PC-9 (cell line): ENCODE results near the gene CACNA1S. TPM values are rescaled to one million over a fixed set of nuclear protein-coding genes. Genes with fewer than 3 reads are reported as not detected.

Experiments
- BruUV-seq: library from RNA; stranded (reverse); fragments of 400-500 nt; replicated peaks from 2 replicates; lab custom pipeline; 2021; lab: Mats Ljungman, UMichigan
- CTCF ChIA-PET: fragments of 300-600 bp; sonication (Branson Sonifier 250); formaldehyde crosslinking; loops from one replicate; lab custom pipeline; 2022; ENCODE audit warnings: antibody characterized with exemption; lab: Charles Lee
- POLR2A ChIA-PET: fragments of 300-600 bp; sonication (Branson Sonifier 250); formaldehyde crosslinking; loops from one replicate; lab custom pipeline; 2022; ENCODE audit warnings: antibody characterized with exemption; ENCODE audit not compliant: unreplicated experiment; lab: Charles Lee
- DNase-seq, 2 experiments: peaks; one replicate each; pipeline versions ENCODE4 v3.0.0 to v3.0.0-alpha.2; 2015 to 2022; ENCODE audit warnings: mixed read lengths in 1 of 2
- H2AFZ ChIP-seq: fragments of 200-600 bp; sonication (generic); 2 replicates; pipeline ENCODE4 v1.8.1; 2017; ENCODE audit warnings: antibody characterized with exemption
- H3F3A ChIP-seq: fragments of 200-600 bp; sonication (generic); 2 replicates; pipeline ENCODE4 v1.8.1; 2017; ENCODE audit warnings: antibody characterized with exemption, mild to moderate bottlenecking, low read depth; ENCODE audit not compliant: insufficient read depth
- H3K27ac ChIP-seq: fragments of 200-600 bp; sonication (generic); 2 replicates; pipeline ENCODE4 v1.6.1; 2016; ENCODE audit warnings: mixed run types
- H3K27me3 ChIP-seq: fragments of 200-600 bp; sonication (generic); 2 replicates; pipeline ENCODE4 v1.6.1; 2016; ENCODE audit warnings: low read depth, mixed run types; ENCODE audit not compliant: insufficient read depth
- H3K36me3 ChIP-seq: fragments of 200-600 bp; sonication (generic); 2 replicates; pipeline ENCODE4 v1.6.1; 2016; ENCODE audit warnings: low read depth, mixed run types
- H3K4me1 ChIP-seq: fragments of 200-600 bp; sonication (generic); replicated peaks from 2 replicates; pipeline ENCODE4 v1.6.1; 2016; ENCODE audit warnings: mixed run types; ENCODE audit not compliant: insufficient read depth
- H3K4me2 ChIP-seq: fragments of 200-600 bp; sonication (generic); 2 replicates; pipeline ENCODE4 v1.6.1; 2017; ENCODE audit warnings: mixed run types
- H3K4me3 ChIP-seq: fragments of 200-600 bp; sonication (generic); 2 replicates; pipeline ENCODE4 v1.6.1; 2016; ENCODE audit warnings: mixed run types
- H3K79me2 ChIP-seq: fragments of 200-600 bp; sonication (generic); 2 replicates; pipeline ENCODE4 v1.6.1; 2017; ENCODE audit warnings: low read depth, mixed run types
- H3K9me2 ChIP-seq: fragments of 200-600 bp; sonication (generic); 2 replicates; pipeline ENCODE4 v1.8.1; 2017; ENCODE audit warnings: mild to moderate bottlenecking; ENCODE audit not compliant: insufficient read depth
- H3K9me3 ChIP-seq: fragments of 200-600 bp; sonication (generic); 2 replicates; pipeline ENCODE4 v1.8.1; 2016; ENCODE audit warnings: low read depth; ENCODE audit not compliant: insufficient read depth
- H4K20me1 ChIP-seq: fragments of 200-600 bp; sonication (generic); 2 replicates; pipeline ENCODE4 v1.8.1; 2017; ENCODE audit not compliant: insufficient read depth
- EZH2 ChIP-seq: fragments of 200-600 bp; sonication (generic); IDR thresholded peaks from 2 replicates; pipeline ENCODE4 v1.8.0; 2017; ENCODE audit warnings: antibody characterized with exemption, low read depth
- intact Hi-C: fragments of 100-400 bp; cut with micrococcal nuclease; formaldehyde crosslinking; loops from one replicate; pipeline ENCODE4 v1.10.0; 2022; ENCODE audit not compliant: unreplicated experiment
- total RNA-seq: library from RNA; stranded (reverse); gene quantifications from 2 replicates; pipeline ENCODE4 v1.2.3, GENCODE V29; 2021
- TF ChIP-seq, protein P1 (sequence below): fragments of 200-600 bp; sonication (generic); conservative IDR thresholded peaks from 2 replicates; pipeline ENCODE4 v1.6.1; 2017; ENCODE audit warnings: mixed run types, antibody characterized with exemption, mild to moderate bottlenecking, moderate library complexity

Gene CACNA1S
- total RNA-seq, 1 experiment from 2014 or later: not detected

DNA sequence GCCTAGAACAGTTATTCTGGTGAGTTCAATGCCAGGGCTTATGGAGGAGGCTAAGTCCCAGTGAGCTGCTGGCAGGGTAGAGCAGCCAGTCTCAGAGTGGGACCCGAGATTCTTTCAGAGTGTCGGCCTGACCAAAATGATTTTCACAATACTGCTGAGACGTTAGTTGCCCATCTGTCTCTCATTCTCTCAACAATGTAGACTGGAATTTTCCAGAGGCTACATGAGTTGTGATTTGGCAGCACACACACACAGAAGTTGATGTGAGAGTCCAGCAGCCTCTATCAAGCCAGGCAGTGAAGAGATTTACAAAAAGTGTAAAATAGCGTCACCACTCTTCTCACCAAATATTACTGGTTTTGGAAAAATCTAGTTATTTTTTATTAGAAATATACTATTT is 21.7 kb downstream of the CACNA1S start:
- CTCF ChIA-PET: no interaction called here
- H3K27ac ChIP-seq: no peak overlapping the region
- no peak overlapping the region for H2AFZ ChIP-seq
- H4K20me1 ChIP-seq: no peaks in the 10 kb centered on the region
- POLR2A ChIA-PET: no interaction called here
- BruUV-seq: no TSS peak
- no peaks in the 10 kb centered on the region for H3K9me3 ChIP-seq
- H3K4me1 ChIP-seq: no peaks in the 10 kb centered on the region
- H3K4me2 ChIP-seq: no peak overlapping the region
- H3F3A ChIP-seq: no peaks in the 10 kb centered on the region
- no peaks in the 10 kb centered on the region for H3K36me3 ChIP-seq
- no peaks in the 10 kb centered on the region for H3K79me2 ChIP-seq
- H3K9me2 ChIP-seq: no peaks in the 10 kb centered on the region
- H3K27me3 ChIP-seq: peaks cover 44% of the 10 kb centered on the region
- no peak overlapping the region for H3K4me3 ChIP-seq
- TF ChIP-seq EZH2: no peak
- TF ChIP-seq, protein P1, sequence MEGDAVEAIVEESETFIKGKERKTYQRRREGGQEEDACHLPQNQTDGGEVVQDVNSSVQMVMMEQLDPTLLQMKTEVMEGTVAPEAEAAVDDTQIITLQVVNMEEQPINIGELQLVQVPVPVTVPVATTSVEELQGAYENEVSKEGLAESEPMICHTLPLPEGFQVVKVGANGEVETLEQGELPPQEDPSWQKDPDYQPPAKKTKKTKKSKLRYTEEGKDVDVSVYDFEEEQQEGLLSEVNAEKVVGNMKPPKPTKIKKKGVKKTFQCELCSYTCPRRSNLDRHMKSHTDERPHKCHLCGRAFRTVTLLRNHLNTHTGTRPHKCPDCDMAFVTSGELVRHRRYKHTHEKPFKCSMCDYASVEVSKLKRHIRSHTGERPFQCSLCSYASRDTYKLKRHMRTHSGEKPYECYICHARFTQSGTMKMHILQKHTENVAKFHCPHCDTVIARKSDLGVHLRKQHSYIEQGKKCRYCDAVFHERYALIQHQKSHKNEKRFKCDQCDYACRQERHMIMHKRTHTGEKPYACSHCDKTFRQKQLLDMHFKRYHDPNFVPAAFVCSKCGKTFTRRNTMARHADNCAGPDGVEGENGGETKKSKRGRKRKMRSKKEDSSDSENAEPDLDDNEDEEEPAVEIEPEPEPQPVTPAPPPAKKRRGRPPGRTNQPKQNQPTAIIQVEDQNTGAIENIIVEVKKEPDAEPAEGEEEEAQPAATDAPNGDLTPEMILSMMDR: no peak
- DNase-seq: no peak
- intact Hi-C loops: no loop called here

DNA sequence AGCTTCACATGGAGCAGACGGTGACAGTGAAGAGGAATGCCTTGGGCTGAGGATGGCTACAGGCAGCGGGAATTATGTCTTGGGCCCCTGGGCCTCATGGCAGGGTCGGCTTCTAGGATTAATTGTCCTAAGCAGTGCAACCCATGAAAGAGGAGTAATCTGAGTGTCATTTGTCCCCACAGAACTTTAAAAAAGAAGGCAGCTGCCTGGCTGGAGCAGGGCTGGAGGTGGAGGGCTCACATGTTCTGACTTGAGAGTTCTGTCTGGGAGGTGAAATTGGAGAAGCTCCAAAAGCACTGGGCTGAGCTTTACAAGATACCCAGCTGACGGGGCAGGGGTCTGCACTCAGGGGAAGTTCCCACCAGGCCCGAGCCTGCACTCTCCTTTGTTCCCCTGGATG is 22.6 kb downstream of the CACNA1S start:
- no peaks in the 10 kb centered on the region for H3K9me2 ChIP-seq
- no peaks in the 10 kb centered on the region for H3K79me2 ChIP-seq
- ChIA-PET POLR2A (no interaction called here), CTCF (no interaction called here)
- no peak overlapping the region for H2AFZ ChIP-seq
- H3K4me3 ChIP-seq: no peak overlapping the region
- no peaks in the 10 kb centered on the region for H3K4me1 ChIP-seq
- BruUV-seq: no TSS peak
- peaks cover 47% of the 10 kb centered on the region for H3K27me3 ChIP-seq
- H4K20me1 ChIP-seq: no peaks in the 10 kb centered on the region
- intact Hi-C loops: no loop called here
- H3K4me2 ChIP-seq: no peak overlapping the region
- H3K27ac ChIP-seq: no peak overlapping the region
- H3K9me3 ChIP-seq: no peaks in the 10 kb centered on the region
- H3F3A ChIP-seq: no peaks in the 10 kb centered on the region
- DNase-seq: no peak
- TF ChIP-seq, protein P1: no peak
- no peak for TF ChIP-seq EZH2
- no peaks in the 10 kb centered on the region for H3K36me3 ChIP-seq

DNA sequence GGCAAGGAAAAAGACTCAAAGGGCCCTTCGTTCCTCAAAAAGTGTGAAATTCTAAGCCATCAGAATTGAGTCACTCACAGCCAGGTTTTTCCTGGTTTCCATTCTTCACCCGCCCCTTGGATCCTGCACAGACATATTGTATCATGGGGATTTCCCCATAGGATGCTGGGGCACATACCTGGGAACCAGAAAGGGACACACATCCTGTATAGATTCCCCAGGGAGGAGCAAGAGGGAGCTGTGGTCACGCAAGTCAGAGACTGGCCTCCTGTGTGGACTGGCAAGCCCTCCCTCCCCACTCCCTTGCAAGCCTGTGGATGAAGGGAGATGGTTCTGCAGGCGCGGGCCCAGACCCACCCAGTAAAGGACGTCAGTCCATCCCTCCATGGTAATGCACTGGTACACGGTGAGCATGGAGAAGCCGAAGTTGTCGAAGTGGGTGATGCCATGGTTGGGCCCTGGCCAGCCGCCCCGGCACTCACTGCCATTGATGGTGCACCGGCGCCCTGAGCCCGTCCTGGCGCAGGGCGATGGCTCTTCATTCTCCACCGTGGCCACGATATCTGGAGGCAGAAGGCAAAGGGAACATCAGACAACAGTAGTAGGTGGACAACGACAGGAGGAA is 23.2 kb downstream of the CACNA1S start:
- POLR2A ChIA-PET: no interaction called here
- Histone ChIP-seq H3K4me3 (no peak overlapping the region), H3K27ac (no peak overlapping the region), H2AFZ (no peak overlapping the region), H4K20me1 (no peaks in the 10 kb centered on the region), H3K79me2 (no peaks in the 10 kb centered on the region), H3K4me2 (no peak overlapping the region), H3K9me3 (no peaks in the 10 kb centered on the region), H3K36me3 (no peaks in the 10 kb centered on the region), H3K27me3 (peaks cover 51% of the 10 kb centered on the region), H3F3A (no peaks in the 10 kb centered on the region), H3K9me2 (no peaks in the 10 kb centered on the region), H3K4me1 (no peaks in the 10 kb centered on the region)
- DNase-seq: no peak
- no peak for TF ChIP-seq EZH2
- TF ChIP-seq, protein P1: no peak
- no TSS peak for BruUV-seq
- CTCF ChIA-PET: no interaction called here
- intact Hi-C loops: no loop called here
